ENCODE results near the gene FZD7.

GRCh38 chr2:202014318-202014717 lies 19.3 kb upstream of the FZD7 start:
- no peak for TF ChIP-seq CTCF (optimal IDR thresholded peaks at IDR 0.05 in 1 of 3, IDR thresholded peaks at IDR 0.05 in 1 of 3, conservative IDR thresholded peaks at IDR 0.05 in 1 of 3; ENCODE audit: extremely low read depth in 1 of 3, insufficient read depth in 2 of 3, low read length in 3 of 3)
- TF ChIP-seq EZH2 (IDR thresholded peaks at IDR 0.05; ENCODE audit: low read length): no peak

All from keratinocyte (primary cell).